Stimulated activated CD8-positive, alpha-beta memory T cell treated with anti-CD3 and anti-CD28 coated beads, Interleukin-7, amount 100 ng/mL, for 1 hour (primary cell): ENCODE data around the gene EBP.
"Not testable (repeated sequence)": the region's sequence is repeated elsewhere in the genome, so short reads cannot be mapped to it uniquely, and the experiment has no call there.

Source experiments
- DNase-seq, 2 donors: peaks; one replicate each; pipeline ENCODE4 v3.0.0-alpha.2; 2020; ENCODE audit warnings: low read depth in 2 of 2

The EBP gene

GRCh38 chrX:48525853-48526252 is 4.2 kb downstream of the EBP start:
- DNase-seq, result not testable (repeated sequence)

GRCh38 chrX:48530736-48531135 is 9.1 kb downstream of the EBP start:
- no peak for DNase-seq

DNA sequence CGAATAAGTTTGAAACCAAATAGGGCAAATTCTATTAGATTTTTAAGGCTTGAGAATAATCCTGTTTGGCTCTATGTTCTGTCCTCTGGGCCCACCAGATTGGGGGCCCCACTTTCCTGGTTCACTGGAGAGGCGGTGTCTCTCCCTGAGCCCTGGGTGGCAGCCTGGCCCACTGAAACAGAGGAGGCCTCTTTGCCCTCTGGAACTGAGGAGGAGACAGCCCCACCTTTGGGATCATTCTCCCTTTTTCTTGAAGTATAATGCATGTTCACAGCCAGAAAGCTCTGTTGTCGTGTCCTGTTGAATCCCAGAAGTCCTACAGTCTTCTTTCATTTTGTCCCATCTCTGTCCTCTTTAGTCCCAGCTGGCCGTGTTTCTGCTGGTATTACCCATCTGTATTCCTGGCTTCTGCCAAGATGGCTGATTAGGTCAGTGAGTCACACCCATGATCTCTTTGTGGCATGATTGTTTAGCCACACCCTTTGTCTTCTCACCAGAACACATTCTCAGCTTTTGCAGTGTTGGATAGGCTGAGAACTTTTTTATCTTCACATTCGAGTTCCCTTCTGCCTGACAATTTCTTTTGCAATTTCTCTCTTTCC is 9.9 kb downstream of the EBP start:
- DNase-seq, result no peak

DNA sequence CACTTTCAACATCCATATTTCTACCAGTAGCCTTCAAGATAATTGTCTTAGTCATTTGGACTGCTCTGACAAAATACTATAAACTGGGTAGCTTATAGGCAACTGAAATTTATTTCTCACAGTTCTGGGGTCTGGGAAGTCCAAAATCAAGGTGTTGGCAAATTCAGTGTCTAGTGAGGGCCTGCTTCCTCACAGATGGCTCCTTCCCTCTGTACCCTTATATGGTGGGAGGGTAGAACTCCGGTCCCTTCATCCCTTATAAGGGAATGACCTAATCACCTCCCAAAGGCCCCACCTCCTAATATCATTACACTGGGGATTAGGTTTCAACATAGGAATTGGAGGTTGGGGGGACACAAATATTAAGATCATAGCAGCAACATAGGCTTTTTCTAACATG is 10.6 kb downstream of the EBP start:
- DNase-seq, result no peak

DNA sequence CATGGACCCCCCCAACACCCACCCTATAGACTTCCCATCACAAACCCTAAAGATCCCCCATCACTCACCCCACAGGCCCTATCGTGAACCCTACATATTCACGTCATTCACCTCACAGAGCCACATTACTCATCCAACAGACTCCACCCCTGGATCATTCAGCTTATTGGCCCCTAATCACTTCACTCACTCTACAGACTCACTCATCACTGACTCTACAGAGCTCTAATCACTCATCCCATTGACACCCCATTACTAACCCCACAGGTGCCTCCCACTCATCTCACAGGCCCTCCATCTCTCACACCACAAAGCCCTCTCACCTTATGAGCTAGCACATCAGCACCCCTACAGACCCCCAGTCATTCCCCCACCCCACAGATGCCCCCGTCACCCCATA is 11.6 kb downstream of the EBP start:
- DNase-seq, result no peak

DNA sequence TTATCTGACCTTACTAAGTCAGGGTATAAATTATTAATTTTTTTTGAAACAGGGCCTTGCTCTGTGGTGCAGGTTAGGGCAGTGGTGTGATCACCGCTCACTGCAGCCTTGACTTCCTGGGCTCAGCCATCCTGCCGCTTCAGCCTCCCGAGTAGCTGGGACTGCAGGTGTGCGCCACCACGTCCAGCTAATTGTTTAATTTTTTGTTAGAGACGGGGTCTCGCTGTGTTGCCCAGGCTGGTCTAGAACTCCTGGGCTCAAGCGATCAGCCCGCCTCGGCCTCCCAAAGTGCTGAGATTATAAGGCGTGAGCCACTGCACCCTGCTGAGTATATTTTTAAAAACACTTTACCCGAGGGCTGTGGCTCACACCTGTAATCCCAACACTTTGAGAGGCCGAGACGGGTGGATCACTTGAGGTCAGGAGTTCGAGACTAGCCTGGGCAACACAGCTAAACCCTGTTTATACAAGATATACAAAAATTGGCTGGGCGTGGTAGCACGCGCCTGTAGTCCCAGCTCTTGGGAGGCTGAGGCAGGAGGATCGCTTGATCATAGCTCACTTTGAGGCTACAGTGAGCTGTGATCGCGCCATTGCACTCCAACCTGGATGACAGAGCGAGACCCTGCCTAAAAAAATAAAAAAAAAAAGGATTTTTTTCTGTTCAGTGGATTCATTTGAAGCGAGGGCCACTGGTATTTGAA is 17.2 kb downstream of the EBP start:
- no peak for DNase-seq

GRCh38 chrX:48539345-48540027 is 17.9 kb downstream of the EBP start, which contains the start of gene TBC1D25:
Gene TBC1D25 (plus strand): TSS chrX:48539714. CDS start chrX:48539798, 84 bp downstream.
- peak; percentile 89 to 90 for DNase-seq

DNA sequence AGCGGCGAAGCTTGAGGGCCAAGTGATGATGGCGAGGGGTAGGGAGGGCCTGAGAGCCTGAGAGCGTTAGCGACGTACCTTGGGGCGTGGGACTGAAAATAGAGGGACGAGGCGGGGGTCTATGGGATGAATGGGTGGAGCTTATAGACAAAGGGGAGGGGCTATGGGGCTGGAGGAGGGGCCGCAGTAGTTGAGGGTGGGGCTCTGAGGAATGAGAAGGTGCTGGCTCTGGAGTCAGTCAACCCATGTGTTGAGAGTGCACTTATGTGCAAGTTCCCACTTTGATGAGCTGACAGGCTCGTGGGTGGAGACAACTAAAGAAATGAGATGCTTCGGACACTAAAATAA is 18.4 kb downstream of the EBP start:
- peak in 1 of 2 donors; percentile 11 for DNase-seq

DNA sequence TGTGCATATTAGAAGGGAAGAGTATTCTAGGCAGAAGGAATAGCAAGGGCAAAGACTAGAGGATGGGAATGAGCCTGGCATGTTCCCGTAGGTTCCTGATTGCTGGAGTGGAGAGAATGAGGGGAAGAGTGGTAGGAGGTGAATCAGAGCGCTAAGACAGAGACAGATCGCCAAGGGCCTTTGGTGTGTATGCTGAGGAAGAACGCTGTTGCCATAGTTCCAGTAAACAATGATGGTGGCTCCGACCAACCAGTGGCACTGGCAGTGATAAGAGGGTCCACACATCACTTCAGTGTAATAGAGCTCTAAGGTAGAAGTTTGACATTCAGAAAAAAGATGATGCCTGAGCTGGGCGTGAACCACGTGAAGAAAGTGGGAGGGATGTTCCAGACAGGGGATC is 18.9 kb downstream of the EBP start:
- DNase-seq, result no peak

DNA sequence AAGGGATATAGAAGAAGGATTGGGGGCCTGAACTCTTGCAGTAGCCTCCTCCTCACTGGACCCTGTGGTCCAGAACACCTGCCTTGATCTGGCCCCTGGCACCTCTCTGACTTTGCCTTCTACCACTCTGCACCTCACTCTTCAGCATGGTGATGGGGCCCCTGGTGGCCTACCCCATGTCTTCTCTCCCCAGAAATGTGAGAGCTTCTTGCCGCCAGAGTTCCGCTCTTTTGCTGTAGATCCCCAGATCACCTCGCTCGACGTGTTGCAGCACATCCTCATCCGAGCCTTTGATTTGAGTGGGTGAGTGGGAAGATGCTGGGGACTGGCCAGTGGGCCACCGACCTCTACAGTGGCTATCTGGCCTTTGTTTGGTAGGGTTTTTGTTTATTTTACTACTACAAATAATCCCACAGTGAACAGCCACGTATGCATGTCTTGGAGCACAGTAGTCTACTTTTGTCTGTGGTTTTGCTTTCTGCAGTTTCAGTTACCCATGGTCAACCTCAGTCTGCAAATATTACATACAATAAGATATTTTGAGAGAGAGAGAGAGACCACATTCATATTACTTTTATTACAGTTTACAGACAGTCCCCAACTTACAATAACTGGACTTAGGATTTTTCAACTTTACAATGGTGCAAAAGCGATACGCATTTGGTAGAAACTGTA is 19.7 kb downstream of the EBP start:
- no peak for DNase-seq

DNA sequence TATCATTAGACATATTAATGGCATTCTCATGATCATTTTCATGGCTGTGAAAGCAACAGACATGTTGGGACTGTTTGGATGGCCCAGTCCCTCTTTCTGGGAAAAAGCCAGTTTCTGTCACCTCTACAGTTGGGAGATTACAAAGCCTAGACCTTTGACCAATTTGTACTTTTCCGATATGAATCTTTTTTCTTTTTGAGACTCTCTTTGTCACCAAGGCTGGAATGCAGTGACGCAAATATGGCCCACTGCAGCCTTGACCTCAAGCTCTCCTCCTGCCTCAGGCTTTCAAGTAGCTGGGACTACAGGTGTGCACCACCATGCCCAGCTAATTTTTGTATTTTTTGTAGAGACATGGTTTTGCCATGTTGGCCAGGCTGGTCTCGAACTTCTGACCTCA is 27.3 kb downstream of the EBP start:
- no peak for DNase-seq

GRCh38 chrX:48555731-48556325 is 34.2 kb downstream of the EBP start:
- DNase-seq, result not testable (repeated sequence)

- no peak for DNase-seq
Observed at GRCh38 chrX:48558271-48558670, 36.7 kb downstream of the EBP start.

- DNase-seq, result no peak
Observed at GRCh38 chrX:48559636-48560035, 38.0 kb downstream of the EBP start.

DNA sequence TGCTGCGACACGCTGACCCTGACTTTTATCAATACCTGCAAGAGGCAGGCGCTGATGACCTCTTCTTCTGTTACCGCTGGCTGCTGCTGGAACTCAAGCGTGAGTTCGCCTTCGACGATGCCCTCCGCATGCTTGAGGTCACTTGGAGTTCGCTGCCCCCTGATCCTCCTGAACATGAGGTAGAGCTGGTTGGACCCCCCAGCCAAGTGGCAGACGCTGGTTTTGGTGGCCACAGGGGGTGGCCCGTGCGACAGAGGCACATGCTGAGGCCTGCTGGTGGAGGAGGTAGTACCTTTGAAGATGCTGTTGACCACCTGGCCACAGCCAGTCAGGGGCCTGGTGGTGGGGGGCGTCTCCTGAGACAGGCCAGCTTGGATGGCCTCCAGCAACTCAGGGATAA is 38.4 kb downstream of the EBP start:
- DNase-seq, result no peak

DNA sequence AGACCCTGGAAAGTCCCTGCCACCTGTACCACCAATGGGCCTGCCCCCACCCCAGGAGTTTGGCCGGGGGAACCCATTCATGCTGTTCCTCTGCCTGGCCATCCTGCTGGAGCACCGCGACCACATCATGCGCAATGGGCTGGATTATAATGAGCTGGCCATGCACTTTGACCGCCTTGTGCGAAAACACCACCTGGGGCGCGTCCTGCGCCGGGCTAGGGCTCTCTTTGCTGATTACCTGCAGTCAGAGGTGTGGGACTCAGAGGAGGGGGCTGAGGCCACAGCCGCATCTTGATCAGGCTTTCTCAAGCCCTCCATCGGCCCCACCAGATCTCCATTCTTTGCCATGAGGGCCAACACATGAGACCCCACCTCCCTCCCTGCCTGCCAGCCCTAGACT is 39.1 kb downstream of the EBP start:
- no peak for DNase-seq

DNA sequence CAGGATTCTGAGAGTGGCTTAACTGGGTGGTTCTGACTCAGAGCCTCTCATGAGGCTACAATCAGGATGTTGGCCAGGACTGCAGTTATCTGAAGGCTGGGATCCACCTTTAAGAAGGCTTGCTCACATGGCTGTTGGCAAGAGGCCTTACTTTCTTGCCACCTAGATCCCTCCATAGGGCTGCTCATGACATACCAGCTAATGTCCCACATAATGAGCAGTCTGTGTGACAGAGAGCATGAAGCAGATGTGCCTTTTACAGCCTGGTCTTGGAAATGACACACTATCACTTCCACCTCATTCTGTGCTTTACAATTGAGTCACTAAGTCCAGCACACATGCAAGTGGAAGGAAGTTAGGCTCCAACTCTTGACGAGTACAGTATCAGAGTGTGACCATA is 48.4 kb downstream of the EBP start:
- no peak for DNase-seq

DNA sequence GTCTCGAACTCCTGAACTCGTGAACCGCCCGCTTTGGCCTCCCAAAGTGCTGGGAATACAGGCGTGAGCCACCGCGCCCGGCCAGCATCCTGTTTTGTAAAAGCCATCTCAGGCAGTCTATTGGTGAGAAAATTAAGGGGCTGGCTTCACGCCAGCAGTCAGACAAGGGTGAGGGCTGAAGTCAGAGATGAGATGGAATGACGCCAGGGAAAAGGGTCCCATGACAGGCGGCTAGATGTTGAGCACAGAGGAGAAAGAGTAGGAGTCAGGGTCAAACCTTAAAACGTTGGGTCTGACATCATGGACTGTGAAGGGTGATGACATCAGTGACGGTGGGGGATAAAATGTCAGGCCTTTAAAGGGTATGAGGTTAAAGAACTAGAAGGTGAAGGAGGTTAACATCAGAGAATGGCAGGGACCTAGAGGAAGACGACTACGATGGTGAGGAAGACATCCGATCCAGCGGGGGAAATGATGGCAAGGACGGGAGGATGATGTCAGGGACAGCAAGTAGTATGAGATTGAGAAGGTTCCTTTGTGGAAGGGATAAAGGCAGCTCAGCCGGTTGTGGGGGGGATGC is 52.2 kb downstream of the EBP start:
- DNase-seq, result no peak

- peak; percentile 76 to 85 for DNase-seq
Observed at GRCh38 chrX:48574270-48575266, 53.0 kb downstream of the EBP start, which contains the start of gene RBM3. Gene RBM3 (plus strand): TSS chrX:48574484. CDS start chrX:48575181, 697 bp downstream.

DNA sequence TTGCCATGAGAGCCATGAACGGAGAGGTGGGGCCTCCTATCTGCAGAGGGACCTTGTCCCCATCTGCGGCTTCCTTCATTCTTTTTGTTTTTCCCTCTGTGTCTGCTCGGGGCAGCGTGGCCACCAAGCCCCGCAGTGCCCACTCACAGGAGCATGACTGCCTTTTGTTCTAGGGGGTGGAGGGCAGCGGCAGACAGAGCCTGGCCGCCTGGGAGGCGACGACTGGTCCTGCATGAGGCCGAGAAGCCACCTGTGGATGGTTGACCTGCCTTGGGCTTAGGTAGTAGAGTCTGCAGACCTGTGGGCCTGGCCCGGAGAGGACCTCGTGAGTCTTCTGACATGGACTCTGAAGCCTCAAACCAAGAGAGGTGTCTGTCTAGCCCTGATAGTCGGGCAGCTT is 54.0 kb downstream of the EBP start:
- no peak for DNase-seq
